Gastroesophageal sphincter (tissue), 4 donors: ENCODE data around the gene SPRN. TPM values are rescaled to one million over a fixed set of nuclear protein-coding genes. Genes with fewer than 3 reads are reported as not detected.
A peak's percentile ranks its signal among the peaks of the same experiment; 100 is the strongest.

ENCODE experiments used
- ATAC-seq: fragments of 150-250 bp; one replicate; pipeline ENCODE4 v1.9.1; 2016; ENCODE audit warnings: mild to moderate bottlenecking, moderate library complexity
- H3K27ac ChIP-seq, 4 donors: fragments of 200-600 bp; sonication (generic) in 3 of 4; 1 replicate in 3 of 4; 2 replicates in 1 of 4; pipeline ENCODE4 v1.5.1; 2016 to 2019
- H3K27me3 ChIP-seq: fragments of 200-600 bp; sonication (generic); one replicate; pipeline ENCODE4 v1.5.1; 2019
- H3K36me3 ChIP-seq, 2 donors: fragments of 200-600 bp; sonication (generic); one replicate each; pipeline ENCODE4 v1.5.1; 2019; ENCODE audit warnings: control low read depth in 1 of 2
- H3K4me1 ChIP-seq, 3 donors: fragments of 200-600 bp; sonication (generic); 1 replicate in 2 of 3; 2 replicates in 1 of 3; pipeline ENCODE4 v1.5.1; 2016 to 2019; ENCODE audit warnings: control low read depth in 2 of 3
- H3K4me3 ChIP-seq, 2 donors: fragments of 200-600 bp; sonication (generic); one replicate each; pipeline ENCODE4 v1.5.1; 2019; ENCODE audit warnings: mild to moderate bottlenecking in 1 of 2, moderate library complexity in 1 of 2
- H3K9me3 ChIP-seq, 3 donors: fragments of 200-600 bp; sonication (generic); one replicate each; pipeline ENCODE4 v1.5.1; 2017 to 2019; ENCODE audit warnings: control low read depth in 2 of 3
- CTCF ChIP-seq, 4 experiments: fragments of 200-600 bp in 2 of 4; fragments of 450-650 bp in 2 of 4; sonication (generic) in 1 of 4; IDR thresholded peaks; one replicate each; pipeline ENCODE4 v1.5.1; 2017 to 2019; ENCODE audit warnings: antibody characterized with exemption in 4 of 4, mild to moderate bottlenecking in 2 of 4, moderate library complexity in 2 of 4
- EP300 ChIP-seq: sonication (generic); formaldehyde crosslinking; IDR thresholded peaks from one replicate; pipeline ENCODE4 v1.6.1; 2017; ENCODE audit warnings: antibody characterized with exemption, mild to moderate bottlenecking
- POLR2A ChIP-seq, 2 donors: fragments of 450-650 bp; IDR thresholded peaks; one replicate each; pipeline ENCODE4 v1.6.1; 2017; ENCODE audit warnings: antibody characterized with exemption in 2 of 2, mild to moderate bottlenecking in 2 of 2, moderate library complexity in 1 of 2
- POLR2AphosphoS5 ChIP-seq: sonication (generic); formaldehyde crosslinking; IDR thresholded peaks from one replicate; pipeline ENCODE4 v1.6.1; 2017; ENCODE audit warnings: antibody characterized with exemption
- WGBS, 2 donors: methylation state at CpG; one replicate each; pipeline ENCODE4 v1.1.5; 2018; ENCODE audit warnings: low coverage in 1 of 2; 5-methylcytosine and 5-hydroxymethylcytosine counted together
- total RNA-seq, 4 donors: library from RNA; depleted of rRNA; stranded (reverse); fragments of >200 nt; gene quantifications; one replicate each; pipeline ENCODE4 v1.1.0, GENCODE V29; 2016

SPRN gene
- total RNA-seq, 4 donors from 2014 or later = 0.12 to 0.35 TPM; not detected in 2

- Histone ChIP-seq H3K36me3 (peaks cover 0 to 60% of the 10 kb centered on the region in 2 donors), H3K27ac (peak overlapping the region in 3 of 4 donors; percentile 78 to 90 (median 88)), H3K9me3 (no peaks in the 10 kb centered on the region), H3K27me3 (no peaks in the 10 kb centered on the region), H3K4me1 (peaks cover 0 to 25% (median 7%) of the 10 kb centered on the region in 3 donors), H3K4me3 (peak overlapping the region; percentile 66 to 77)
- ATAC-seq = no peak
- TF ChIP-seq CTCF (IDR thresholded peaks at IDR 0.05) = no peak
- TF ChIP-seq POLR2A (IDR thresholded peaks at IDR 0.05) = no peak
- no peak for TF ChIP-seq EP300
- no peak for TF ChIP-seq POLR2AphosphoS5
- WGBS, 2 donors = 40 to 42% methylated on average over 16 to 17 of the region's 27 CpGs
Observed at GRCh38 chr10:133393401-133394063, 30.9 kb downstream of the SPRN start.

GRCh38 chr10:133391761-133392518 lies 32.5 kb downstream of the SPRN start:
- Histone ChIP-seq H3K27me3 (no peaks in the 10 kb centered on the region), H3K27ac (no peak overlapping the region), H3K4me1 (peaks cover 0 to 25% (median 7%) of the 10 kb centered on the region in 3 donors), H3K9me3 (no peaks in the 10 kb centered on the region), H3K4me3 (no peak overlapping the region), H3K36me3 (peaks cover 0 to 57% of the 10 kb centered on the region in 2 donors)
- WGBS, 2 donors = 90 to 100% methylated on average over 1 to 3 of the region's 12 CpGs
- no peak for TF ChIP-seq CTCF (IDR thresholded peaks at IDR 0.05)
- no peak for TF ChIP-seq POLR2A (IDR thresholded peaks at IDR 0.05)
- no peak for TF ChIP-seq POLR2AphosphoS5
- no peak for TF ChIP-seq EP300
- ATAC-seq = no peak

GRCh38 chr10:133391249-133391635 lies 33.2 kb downstream of the SPRN start:
- peaks cover 0 to 52% of the 10 kb centered on the region in 2 donors for H3K36me3 ChIP-seq
- no peak overlapping the region for H3K4me3 ChIP-seq
- no peak overlapping the region for H3K27ac ChIP-seq
- no peaks in the 10 kb centered on the region for H3K9me3 ChIP-seq
- peaks cover 0 to 24% (median 7%) of the 10 kb centered on the region in 3 donors for H3K4me1 ChIP-seq
- TF ChIP-seq CTCF (IDR thresholded peaks at IDR 0.05) (no peak), EP300 (no peak), POLR2A (IDR thresholded peaks at IDR 0.05) (no peak), POLR2AphosphoS5 (no peak)
- WGBS, 2 donors = no CpG with 5 or more reads among the region's 12 CpGs
- no peak for ATAC-seq
- H3K27me3 ChIP-seq = no peaks in the 10 kb centered on the region

GRCh38 chr10:133390597-133391248 lies 33.7 kb downstream of the SPRN start:
- peaks cover 0 to 19% (median 7%) of the 10 kb centered on the region in 3 donors for H3K4me1 ChIP-seq
- TF ChIP-seq POLR2A (IDR thresholded peaks at IDR 0.05) (no peak), EP300 (no peak), CTCF (IDR thresholded peaks at IDR 0.05) (no peak), POLR2AphosphoS5 (no peak)
- no peak overlapping the region for H3K27ac ChIP-seq
- H3K36me3 ChIP-seq = peaks cover 0 to 47% of the 10 kb centered on the region in 2 donors
- 79 to 90% methylated on average over 8 to 10 of the region's 19 CpGs for WGBS, 2 donors
- no peak for ATAC-seq
- H3K4me3 ChIP-seq = no peak overlapping the region
- H3K9me3 ChIP-seq = no peaks in the 10 kb centered on the region
- H3K27me3 ChIP-seq = no peaks in the 10 kb centered on the region
